H9 (cell line): ENCODE results near the gene SLX4IP. TPM values are rescaled to one million over a fixed set of nuclear protein-coding genes. Genes with fewer than 3 reads are reported as not detected.
"Not testable (repeated sequence)": the region's sequence is repeated elsewhere in the genome, so short reads cannot be mapped to it uniquely, and the experiment has no call there.

Experiments used
- DNase-seq: peaks from one replicate; pipeline ENCODE4 v3.0.0-alpha.2; 2017
- H2AFZ ChIP-seq: one replicate; pipeline ENCODE4 v1.6.1; 2013; ENCODE audit warnings: mild to moderate bottlenecking, low read length, control low read depth, moderate library complexity
- H2AK5ac ChIP-seq: 2 replicates; pipeline ENCODE4 v1.6.1; 2013; ENCODE audit warnings: low read length, control low read depth, mixed read lengths; ENCODE audit not compliant: insufficient read length
- H2BK120ac ChIP-seq: one replicate; pipeline ENCODE4 v1.6.1; 2013; ENCODE audit warnings: low read depth, mild to moderate bottlenecking, low read length, control low read depth, inconsistent platforms; ENCODE audit not compliant: poor library complexity, severe bottlenecking
- H2BK12ac ChIP-seq: 2 replicates; pipeline ENCODE4 v1.6.1; 2013; ENCODE audit warnings: low read length, control low read depth, mixed read lengths, low read depth; ENCODE audit not compliant: insufficient read length
- H2BK15ac ChIP-seq: 2 replicates; pipeline ENCODE4 v1.6.1; 2013; ENCODE audit warnings: low read depth, low read length, control low read depth
- H2BK20ac ChIP-seq: one replicate; pipeline ENCODE4 v1.6.1; 2013; ENCODE audit warnings: low read depth, mild to moderate bottlenecking, low read length, control low read depth, inconsistent platforms; ENCODE audit not compliant: poor library complexity, severe bottlenecking
- H2BK5ac ChIP-seq: 2 replicates; pipeline ENCODE4 v1.6.1; 2013; ENCODE audit warnings: low read length, control low read depth, mixed read lengths; ENCODE audit not compliant: insufficient read length
- H3K14ac ChIP-seq: 2 replicates; pipeline ENCODE4 v1.6.1; 2013; ENCODE audit warnings: low read length, control low read depth; ENCODE audit not compliant: insufficient read depth
- H3K18ac ChIP-seq: 2 replicates; pipeline ENCODE4 v1.6.1; 2013; ENCODE audit warnings: low read depth, mild to moderate bottlenecking, mixed read lengths, low read length, control low read depth; ENCODE audit not compliant: insufficient read length
- H3K23ac ChIP-seq: 2 replicates; pipeline ENCODE4 v1.6.1; 2013; ENCODE audit warnings: low read length, control low read depth, mixed read lengths, low read depth; ENCODE audit not compliant: insufficient read length
- H3K23me2 ChIP-seq: 2 replicates; pipeline ENCODE4 v1.6.1; 2013; ENCODE audit warnings: low read depth, mild to moderate bottlenecking, mixed read lengths, low read length, control low read depth; ENCODE audit not compliant: insufficient read length, poor library complexity, severe bottlenecking
- H3K27ac ChIP-seq: 2 replicates; pipeline ENCODE4 v1.5.1; 2013; ENCODE audit warnings: low read length, control low read depth, mixed read lengths, low read depth; ENCODE audit not compliant: insufficient read length
- H3K27me3 ChIP-seq: 2 replicates; pipeline ENCODE4 v1.6.1; 2013; ENCODE audit warnings: low read length, control low read depth, inconsistent platforms; ENCODE audit not compliant: insufficient read depth
- H3K4ac ChIP-seq: 2 replicates; pipeline ENCODE4 v1.6.1; 2013; ENCODE audit warnings: low read depth, mild to moderate bottlenecking, control low read depth, inconsistent platforms, low read length, moderate library complexity
- H3K4me1 ChIP-seq: 2 replicates; pipeline ENCODE4 v1.6.1; 2013; ENCODE audit warnings: low read length, control low read depth, inconsistent platforms; ENCODE audit not compliant: insufficient read depth
- H3K4me2 ChIP-seq: 2 replicates; pipeline ENCODE4 v1.6.1; 2013; ENCODE audit warnings: low read length, control low read depth, mixed read lengths; ENCODE audit not compliant: insufficient read length, insufficient read depth
- H3K56ac ChIP-seq: 2 replicates; pipeline ENCODE4 v1.6.1; 2013; ENCODE audit warnings: low read depth, mild to moderate bottlenecking, mixed read lengths, low read length, control low read depth; ENCODE audit not compliant: insufficient read length
- H3K79me1 ChIP-seq: 2 replicates; pipeline ENCODE4 v1.6.1; 2013; ENCODE audit warnings: low read depth, mild to moderate bottlenecking, moderate library complexity, low read length, control low read depth, inconsistent platforms; ENCODE audit not compliant: insufficient read depth, poor library complexity, severe bottlenecking
- H3K79me2 ChIP-seq: 2 replicates; pipeline ENCODE4 v1.6.1; 2013; ENCODE audit warnings: low read length, control low read depth, inconsistent platforms; ENCODE audit not compliant: insufficient read depth
- H3K9ac ChIP-seq: 2 replicates; pipeline ENCODE4 v1.6.1; 2013; ENCODE audit warnings: low read length, control low read depth, mixed read lengths; ENCODE audit not compliant: insufficient read length; ENCODE audit errors: extremely low read depth
- H3K9me3 ChIP-seq: one replicate; pipeline ENCODE4 v1.6.1; 2013; ENCODE audit warnings: low read depth, low read length, inconsistent platforms; ENCODE audit not compliant: control insufficient read depth
- H3T11ph ChIP-seq: one replicate; pipeline ENCODE4 v1.6.1; 2013; ENCODE audit warnings: mild to moderate bottlenecking, low read length, control low read depth, inconsistent platforms
- H4K20me1 ChIP-seq: one replicate; pipeline ENCODE4 v1.6.1; 2013; ENCODE audit not compliant: control insufficient read depth, insufficient read length, insufficient read depth
- H4K5ac ChIP-seq: 2 replicates; pipeline ENCODE4 v1.6.1; 2013; ENCODE audit warnings: low read depth, mild to moderate bottlenecking, mixed read lengths, low read length, control low read depth; ENCODE audit not compliant: insufficient read length
- H4K8ac ChIP-seq: replicated peaks from 2 replicates; pipeline ENCODE4 v1.6.1; 2013; ENCODE audit warnings: low read length, control low read depth, mixed read lengths, low read depth; ENCODE audit not compliant: insufficient read length
- H4K91ac ChIP-seq: 2 replicates; pipeline ENCODE4 v1.6.1; 2013; ENCODE audit warnings: low read depth, mild to moderate bottlenecking, moderate library complexity, mixed read lengths, low read length, control low read depth; ENCODE audit not compliant: insufficient read length
- H3K27ac Mint-ChIP-seq, 3 experiments: 2 replicates in 2 of 3; 3 replicates in 1 of 3; pipeline ENCODE4 v1.8.0; 2020 to 2021; ENCODE audit warnings: mixed read lengths in 3 of 3, mild to moderate bottlenecking in 1 of 3, moderate library complexity in 1 of 3
- H3K27me3 Mint-ChIP-seq: 2 replicates; pipeline ENCODE4 v1.8.0; 2021; ENCODE audit warnings: low read depth, mild to moderate bottlenecking, moderate library complexity, mixed read lengths
- H3K36me3 Mint-ChIP-seq, 3 experiments: 2 replicates in 2 of 3; 3 replicates in 1 of 3; pipeline ENCODE4 v1.8.0; 2020 to 2021; ENCODE audit warnings: low read depth in 3 of 3, mixed read lengths in 3 of 3; ENCODE audit not compliant: insufficient read depth in 1 of 3
- H3K4me1 Mint-ChIP-seq, 2 experiments: 2 replicates each; pipeline ENCODE4 v1.8.0; 2020; ENCODE audit warnings: mixed read lengths in 2 of 2
- H3K4me3 Mint-ChIP-seq, 2 experiments: 2 replicates in 1 of 2; 3 replicates in 1 of 2; pipeline ENCODE4 v1.8.0; 2020 to 2021; ENCODE audit warnings: mild to moderate bottlenecking in 2 of 2, mixed read lengths in 2 of 2, moderate library complexity in 1 of 2
- H3K9me3 Mint-ChIP-seq, 2 experiments: 2 replicates in 1 of 2; 3 replicates in 1 of 2; pipeline ENCODE4 v1.8.0; 2020; ENCODE audit warnings: mild to moderate bottlenecking in 2 of 2, mixed read lengths in 2 of 2, moderate library complexity in 1 of 2
- CTCF ChIP-seq: fragments of 200-600 bp; sonication (generic); conservative IDR thresholded peaks from 3 replicates; pipeline ENCODE4 v1.8.0; 2021; ENCODE audit warnings: antibody characterized with exemption, mild to moderate bottlenecking
- WGBS: extraction: QIAGEN DNeasy Blood & Tissue Kit; methylation state at CpG from one replicate; pipeline ENCODE4 v1.1.7; 2013; ENCODE audit warnings: missing lambda C conversion rate, low lambda C conversion rate, mixed read lengths; ENCODE audit not compliant: insufficient read length; ENCODE audit errors: extremely low coverage; 5-methylcytosine and 5-hydroxymethylcytosine counted together
- total RNA-seq: library from RNA; stranded (reverse); gene quantifications from 2 replicates; pipeline ENCODE4 v1.2.1, GENCODE V29; 2021

The SLX4IP gene
- total RNA-seq, 1 experiment from 2014 or later: 7.9 TPM

- Histone ChIP-seq H3T11ph (no peak overlapping the region), H3K9ac (no peak overlapping the region), H4K5ac (no peak overlapping the region), H3K14ac (no peak overlapping the region), H3K27me3 (no peaks in the 10 kb centered on the region), H2BK15ac (no peak overlapping the region), H3K4me2 (no peak overlapping the region), H2BK12ac (no peak overlapping the region), H3K23me2 (no peaks in the 10 kb centered on the region), H4K20me1 (no peaks in the 10 kb centered on the region), H2AK5ac (no peak overlapping the region), H3K79me1 (no peaks in the 10 kb centered on the region), H3K4ac (no peak overlapping the region), H3K4me1 (no peaks in the 10 kb centered on the region), H3K56ac (no peak overlapping the region), H2BK5ac (no peak overlapping the region), H2BK20ac (no peak overlapping the region), H4K91ac (no peak overlapping the region), H3K9me3 (no peaks in the 10 kb centered on the region), H3K18ac (no peak overlapping the region), H3K27ac (no peak overlapping the region), H3K79me2 (no peaks in the 10 kb centered on the region), H4K8ac (no peak overlapping the region), H2AFZ (no peak overlapping the region), H3K23ac (no peak overlapping the region), H2BK120ac (no peak overlapping the region)
- no peak for DNase-seq
- WGBS: no CpG with 5 or more reads among the region's 2 CpGs
- peaks cover 6 to 14% of the 10 kb centered on the region in 2 experiments; a peak in 4 of 5 replicates for H3K9me3 Mint-ChIP-seq
- no peak overlapping the region for H3K27ac Mint-ChIP-seq
- no peak overlapping the region for H3K4me3 Mint-ChIP-seq
- peaks cover 2 to 4% of the 10 kb centered on the region in 2 experiments; a peak in 1 of 4 replicates for H3K4me1 Mint-ChIP-seq
- H3K27me3 Mint-ChIP-seq: peaks cover 2% of the 10 kb centered on the region
- peaks cover 0 to 4% (median 0%) of the 10 kb centered on the region in 3 experiments; a peak in 4 of 7 replicates for H3K36me3 Mint-ChIP-seq
- TF ChIP-seq CTCF: no peak
These were observed 44.4 kb upstream of the SLX4IP start for GRCh38 chr20:10390709-10391108.

GRCh38 chr20:10394752-10395151, 40.4 kb upstream of the SLX4IP start:
- not testable (repeated sequence) for H3K27me3 ChIP-seq, H3K23ac ChIP-seq, H4K20me1 ChIP-seq, H3K14ac ChIP-seq, H3T11ph ChIP-seq, DNase-seq, H3K79me2 ChIP-seq, H2BK12ac ChIP-seq, H3K36me3 Mint-ChIP-seq, H3K9ac ChIP-seq, H4K8ac ChIP-seq, H2AFZ ChIP-seq, H2BK15ac ChIP-seq, H3K56ac ChIP-seq, H4K5ac ChIP-seq, H3K79me1 ChIP-seq, H3K4me3 Mint-ChIP-seq, H2BK20ac ChIP-seq, H2BK5ac ChIP-seq, H3K9me3 ChIP-seq, H3K23me2 ChIP-seq, H3K27ac ChIP-seq, H3K27ac Mint-ChIP-seq, H3K4me2 ChIP-seq, H4K91ac ChIP-seq, H3K4me1 Mint-ChIP-seq, H3K27me3 Mint-ChIP-seq, H3K18ac ChIP-seq, H2BK120ac ChIP-seq, H2AK5ac ChIP-seq, H3K4me1 ChIP-seq, H3K4ac ChIP-seq
- peaks cover 7 to 16% of the 10 kb centered on the region in 2 experiments; a peak in 4 of 5 replicates for H3K9me3 Mint-ChIP-seq
- no CpG with 5 or more reads among the region's 32 CpGs for WGBS
